Measurements from ENCODE around the gene CYP4F12. TPM values are rescaled to one million over a fixed set of nuclear protein-coding genes. Genes with fewer than 3 reads are reported as not detected.

CYP4F12 gene
- total and polyA plus RNA-seq, 2 of the 8 experiments (the other 6 are each of a cell fraction or from before 2014, with no cell fraction given) = not detected

- no peak overlapping the region for H3K4ac ChIP-seq (replicated peaks; ENCODE audit: insufficient read length, low read depth, low read length)
- no peaks in the 10 kb centered on the region; the same call in 1 of the 2 replicates for H3K79me1 ChIP-seq (ENCODE audit: low read depth, low read length)
- no peaks in the 10 kb centered on the region for H4K20me1 ChIP-seq (replicated peaks in 1 of 2; ENCODE audit: control insufficient read depth in 1 of 2, insufficient read depth in 2 of 2, low read length in 2 of 2)
- no peaks in the 10 kb centered on the region for H3K27me3 ChIP-seq (replicated peaks in 1 of 4; ENCODE audit: control insufficient read depth in 3 of 4, extremely low read depth in 1 of 4, insufficient read depth in 3 of 4, low read length in 3 of 4)
- POLR2A ChIA-PET (ENCODE audit: partially characterized antibody) = no interaction called here
- no peak overlapping the region for H3K56ac ChIP-seq (replicated peaks; ENCODE audit: insufficient read length, low read depth, low read length)
- no peak overlapping the region for H2AFZ ChIP-seq (ENCODE audit: low read length)
- no peak overlapping the region for H2AK5ac ChIP-seq (ENCODE audit: low read depth, low read length)
- H3K14ac ChIP-seq (ENCODE audit: insufficient read length) = no peak overlapping the region
- no peaks in the 10 kb centered on the region; a peak in 1 of 8 replicates for H3K36me3 ChIP-seq (ENCODE audit: control insufficient read depth in 2 of 4, insufficient read depth in 4 of 4, low read length in 3 of 4)
- H3K9me3 ChIP-seq (ENCODE audit: insufficient read depth in 2 of 2, low read depth in 1 of 2, low read length in 1 of 2) = peaks cover 76 to 87% of the 10 kb centered on the region in 2 experiments
- no peak overlapping the region for H3K4me3 ChIP-seq (ENCODE audit: extremely low read depth in 1 of 4, insufficient read depth in 2 of 4, low read depth in 3 of 4, low read length in 4 of 4)
- H2BK15ac ChIP-seq (ENCODE audit: low read length) = no peak overlapping the region
- no peak overlapping the region for H4K8ac ChIP-seq (ENCODE audit: extremely low read depth, insufficient read depth, low read length)
- no peaks in the 10 kb centered on the region for H3K4me1 ChIP-seq (replicated peaks in 1 of 4; ENCODE audit: control insufficient read depth in 3 of 4, insufficient read depth in 4 of 4, low read length in 3 of 4)
- peaks cover 4% of the 10 kb centered on the region; the same call in 1 of the 2 replicates for H3K23me2 ChIP-seq (ENCODE audit: low read depth, low read length)
- no peak overlapping the region for H4K91ac ChIP-seq (replicated peaks; ENCODE audit: insufficient read length, low read length)
- no peak overlapping the region for H3K18ac ChIP-seq (ENCODE audit: extremely low read depth, low read length)
- no peak overlapping the region for H3K4me2 ChIP-seq (ENCODE audit: insufficient read depth in 1 of 2, low read depth in 2 of 2, low read length in 2 of 2)
- H3K9ac ChIP-seq (replicated peaks in 1 of 4; ENCODE audit: extremely low read depth in 1 of 4, low read depth in 3 of 4, low read length in 3 of 4) = no peak overlapping the region
- DNase-seq (ENCODE audit: low read depth in 1 of 2, low spot score in 2 of 2) = no peak
- CTCF ChIA-PET (ENCODE audit: partially characterized antibody) = no interaction called here
- no peak overlapping the region for H2BK20ac ChIP-seq (ENCODE audit: low read length)
- FAIRE-seq = no peak
- no peak overlapping the region for H4K5ac ChIP-seq (ENCODE audit: insufficient read length, low read depth, low read length)
- no peak overlapping the region for H3K23ac ChIP-seq (ENCODE audit: insufficient read length)
- H3K79me2 ChIP-seq (ENCODE audit: control insufficient read depth in 1 of 2, insufficient read depth in 2 of 2, low read length in 2 of 2) = no peaks in the 10 kb centered on the region
- H2BK5ac ChIP-seq (ENCODE audit: low read depth, low read length) = no peak overlapping the region
- H2BK120ac ChIP-seq (replicated peaks; ENCODE audit: low read depth, low read length) = no peak overlapping the region
- no peak overlapping the region for H2BK12ac ChIP-seq (ENCODE audit: low read depth, low read length)
- WGBS, 2 experiments (ENCODE audit: extremely low coverage in 1 of 2, insufficient coverage in 1 of 2, insufficient read length in 1 of 2, insufficient replicate concordance in 2 of 2, low coverage in 1 of 2, low lambda C conversion rate in 2 of 2, missing lambda C conversion rate in 1 of 2) = 80% methylated on average over 5 of the region's 5 CpGs; no CpG with 5 or more reads in 1 of the 2 experiments
- H3K27ac ChIP-seq (ENCODE audit: low read depth, low read length) = no peak overlapping the region
- no peak for TF ChIP-seq TCF12 (IDR thresholded peaks at IDR 0.05; ENCODE audit: low read depth, low read length)
- no peak for TF ChIP-seq JUN (IDR thresholded peaks at IDR 0.05; ENCODE audit: low read depth, low read length)
- no peak for TF ChIP-seq POU5F1 (IDR thresholded peaks at IDR 0.05; ENCODE audit: low read depth, low read length)
- no peak for TF ChIP-seq SIRT6 (IDR thresholded peaks at IDR 0.05; ENCODE audit: low read length)
- TF ChIP-seq NRF1 (IDR thresholded peaks at IDR 0.05; ENCODE audit: low read depth, low read length) = no peak
- TF ChIP-seq TEAD4 (IDR thresholded peaks at IDR 0.05; ENCODE audit: low read depth, low read length) = no peak
- no peak for TF ChIP-seq CHD2 (IDR thresholded peaks at IDR 0.05; ENCODE audit: low read length)
- no peak for TF ChIP-seq CBX8 (IDR thresholded peaks at IDR 0.05; ENCODE audit: borderline replicate concordance, low read depth, low read length)
- no peak for TF ChIP-seq HDAC6 (IDR thresholded peaks at IDR 0.05; ENCODE audit: low read depth, low read length)
- TF ChIP-seq EZH2 (IDR thresholded peaks at IDR 0.05; ENCODE audit: low read depth, low read length, severe bottlenecking) = no peak
- no peak for TF ChIP-seq SAP30 (IDR thresholded peaks at IDR 0.05; ENCODE audit: insufficient read depth, insufficient replicate concordance, low read length)
These were observed 30.9 kb upstream of the CYP4F12 start for GRCh38 chr19:15641901-15642491.
